ENCODE data around the gene MEIOB.

Gene MEIOB

DNA sequence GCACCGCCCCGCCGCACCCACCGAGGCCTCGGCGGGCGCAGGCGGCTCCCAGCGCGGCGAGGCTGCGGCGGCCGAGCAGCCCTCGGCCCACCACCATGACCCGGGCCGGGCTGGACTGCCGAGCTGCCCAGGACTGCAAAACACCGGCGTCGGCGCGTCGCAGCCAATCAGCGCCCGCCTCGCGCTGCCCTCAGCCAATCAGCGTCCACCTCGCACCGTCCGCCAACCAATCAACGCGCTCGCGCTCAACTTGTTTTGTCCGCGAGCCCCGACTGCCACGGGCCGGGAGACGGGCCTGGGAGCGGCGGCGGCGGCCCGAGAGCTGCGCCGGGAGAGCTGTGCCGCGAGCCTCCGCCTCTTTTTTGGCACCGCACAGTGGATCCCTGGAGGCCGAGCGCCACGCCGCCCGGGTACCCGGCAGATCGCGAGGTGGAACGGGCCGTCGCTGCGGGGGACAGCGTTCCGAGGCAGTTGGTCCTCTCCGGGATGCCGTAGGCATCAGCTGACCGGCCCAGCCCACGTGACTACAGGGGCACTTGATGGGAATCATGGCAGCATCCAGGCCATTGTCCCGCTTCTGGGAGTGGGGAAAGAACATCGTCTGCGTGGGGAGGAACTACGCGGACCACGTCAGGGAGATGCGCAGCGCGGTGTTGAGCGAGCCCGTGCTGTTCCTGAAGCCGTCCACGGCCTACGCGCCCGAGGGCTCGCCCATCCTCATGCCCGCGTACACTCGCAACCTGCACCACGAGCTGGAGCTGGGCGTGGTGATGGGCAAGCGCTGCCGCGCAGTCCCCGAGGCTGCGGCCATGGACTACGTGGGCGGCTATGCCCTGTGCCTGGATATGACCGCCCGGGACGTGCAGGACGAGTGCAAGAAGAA, 45.0 kb downstream of the MEIOB start, which contains the start of the genes FAHD1 and HAGH:
Gene FAHD1 (plus strand): TSS at position 516 of the 883 bp plus-strand sequence. CDS start 33 bp downstream, at position 549.
Gene HAGH (minus strand): TSS at position 135 of the 883 bp plus-strand sequence. CDS start 38 bp downstream, at position 97.
- TF ChIP-seq, protein P1, sequence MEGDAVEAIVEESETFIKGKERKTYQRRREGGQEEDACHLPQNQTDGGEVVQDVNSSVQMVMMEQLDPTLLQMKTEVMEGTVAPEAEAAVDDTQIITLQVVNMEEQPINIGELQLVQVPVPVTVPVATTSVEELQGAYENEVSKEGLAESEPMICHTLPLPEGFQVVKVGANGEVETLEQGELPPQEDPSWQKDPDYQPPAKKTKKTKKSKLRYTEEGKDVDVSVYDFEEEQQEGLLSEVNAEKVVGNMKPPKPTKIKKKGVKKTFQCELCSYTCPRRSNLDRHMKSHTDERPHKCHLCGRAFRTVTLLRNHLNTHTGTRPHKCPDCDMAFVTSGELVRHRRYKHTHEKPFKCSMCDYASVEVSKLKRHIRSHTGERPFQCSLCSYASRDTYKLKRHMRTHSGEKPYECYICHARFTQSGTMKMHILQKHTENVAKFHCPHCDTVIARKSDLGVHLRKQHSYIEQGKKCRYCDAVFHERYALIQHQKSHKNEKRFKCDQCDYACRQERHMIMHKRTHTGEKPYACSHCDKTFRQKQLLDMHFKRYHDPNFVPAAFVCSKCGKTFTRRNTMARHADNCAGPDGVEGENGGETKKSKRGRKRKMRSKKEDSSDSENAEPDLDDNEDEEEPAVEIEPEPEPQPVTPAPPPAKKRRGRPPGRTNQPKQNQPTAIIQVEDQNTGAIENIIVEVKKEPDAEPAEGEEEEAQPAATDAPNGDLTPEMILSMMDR (IDR thresholded peaks at IDR 0.05) = no peak
- peak; percentile 97 for DNase-seq (ENCODE audit: low spot score)
- H3K27ac ChIP-seq = peak within 1 kb of the TSS; percentile 49 to 94
- H3K4me3 ChIP-seq = peak within 1 kb of the TSS; percentile 95

DNA sequence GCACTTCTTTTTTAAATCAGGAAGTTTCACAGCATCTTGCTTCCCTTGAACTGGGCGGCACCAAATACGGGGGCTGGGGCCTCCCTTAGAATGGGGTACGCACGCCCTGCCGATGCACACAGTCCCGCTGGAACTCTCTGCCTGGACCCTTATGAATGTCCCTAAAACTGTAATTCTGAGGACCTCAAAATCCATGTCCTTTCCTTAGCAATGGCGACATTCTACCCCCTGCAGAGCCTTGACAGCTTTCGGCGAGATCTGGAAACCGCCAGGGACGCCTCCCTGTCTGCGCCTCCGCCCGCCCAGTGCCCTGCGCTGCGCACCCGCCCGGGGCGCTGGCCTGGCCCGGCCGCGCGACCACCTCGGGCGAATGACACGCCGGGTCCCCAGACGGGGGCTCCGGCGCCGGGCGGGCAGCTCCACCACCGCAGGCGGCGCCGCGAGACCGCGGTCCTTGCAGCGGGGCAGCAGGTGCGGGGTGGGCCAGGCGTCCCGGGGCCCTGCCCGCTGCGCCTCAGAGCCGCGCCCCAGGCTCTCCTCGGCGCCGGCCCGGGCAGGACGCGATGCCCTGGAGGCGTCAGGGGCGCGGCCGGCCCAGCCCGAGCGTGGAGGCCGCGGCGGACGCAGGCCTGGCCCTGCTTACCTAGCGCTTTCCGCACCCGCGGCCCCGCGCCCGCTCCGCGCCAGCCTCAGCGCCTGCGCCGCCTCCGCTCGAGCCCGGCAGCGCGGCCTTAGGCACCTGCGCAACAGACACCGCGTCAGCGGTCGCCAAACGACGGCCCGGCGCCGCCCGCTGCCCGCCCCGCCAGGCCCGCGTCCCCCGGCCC, 45.9 kb downstream of the MEIOB start:
- DNase-seq (ENCODE audit: low spot score) = no peak

DNA sequence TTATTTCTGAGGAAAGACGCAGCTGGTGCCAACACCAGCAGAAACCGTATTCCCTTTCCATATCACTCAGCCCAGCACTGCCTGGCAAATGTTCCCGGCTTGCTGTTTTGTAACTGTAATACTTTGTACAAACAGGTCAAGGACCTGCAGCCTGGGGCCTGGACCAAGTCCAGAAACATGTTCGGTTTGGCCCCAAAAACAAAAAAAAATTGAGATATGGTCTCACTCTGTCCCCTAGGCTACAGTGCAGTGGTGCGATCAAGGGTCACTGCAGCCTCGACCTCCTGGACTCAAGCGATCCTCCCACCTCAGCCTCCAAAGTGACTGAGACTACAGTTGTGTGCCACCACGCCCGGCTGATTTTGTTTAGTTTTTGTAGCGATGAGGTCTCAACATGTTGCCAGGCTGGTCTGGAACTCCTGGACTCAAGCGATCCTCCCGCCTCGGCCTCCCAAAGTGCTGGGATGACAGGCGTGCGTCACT, 46.5 kb downstream of the MEIOB start:
- no peak for DNase-seq (ENCODE audit: low spot score)
- peak overlapping the region in 1 of 2 donors; percentile 94 for H3K27ac ChIP-seq
- TF ChIP-seq, protein P1 (IDR thresholded peaks at IDR 0.05) = no peak
- H3K4me3 ChIP-seq = peak overlapping the region; percentile 95

More for the DNA sequence above, 45.9 kb downstream of the MEIOB start:
- Histone ChIP-seq H3K4me3 (peak overlapping the region; percentile 95), H3K27ac (peak overlapping the region in 1 of 2 donors; percentile 94)
- TF ChIP-seq, protein P1 (IDR thresholded peaks at IDR 0.05) = no peak

DNA sequence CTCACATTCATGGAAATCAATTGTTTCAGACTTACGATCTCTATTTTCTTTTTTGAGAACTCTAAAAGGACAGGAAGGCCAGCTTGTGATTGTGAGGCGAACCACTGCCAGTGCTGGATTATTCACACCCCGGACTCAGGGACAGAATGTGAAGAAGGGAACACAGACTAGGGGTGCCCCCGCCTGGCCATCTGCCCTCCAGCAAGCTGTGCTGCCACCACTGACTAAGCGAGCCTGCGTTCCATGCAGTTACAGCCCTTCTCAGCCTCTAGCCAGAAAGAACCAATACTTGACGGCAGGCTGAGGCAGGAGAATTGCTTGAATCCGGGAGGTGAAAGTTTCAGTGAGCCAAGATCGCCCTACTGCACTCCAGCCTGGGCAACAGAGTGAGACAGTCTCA, 48.1 kb downstream of the MEIOB start:
- TF ChIP-seq, protein P1 (IDR thresholded peaks at IDR 0.05) = no peak
- no peak overlapping the region for H3K4me3 ChIP-seq
- no peak overlapping the region for H3K27ac ChIP-seq
- DNase-seq (ENCODE audit: low spot score) = no peak

DNA sequence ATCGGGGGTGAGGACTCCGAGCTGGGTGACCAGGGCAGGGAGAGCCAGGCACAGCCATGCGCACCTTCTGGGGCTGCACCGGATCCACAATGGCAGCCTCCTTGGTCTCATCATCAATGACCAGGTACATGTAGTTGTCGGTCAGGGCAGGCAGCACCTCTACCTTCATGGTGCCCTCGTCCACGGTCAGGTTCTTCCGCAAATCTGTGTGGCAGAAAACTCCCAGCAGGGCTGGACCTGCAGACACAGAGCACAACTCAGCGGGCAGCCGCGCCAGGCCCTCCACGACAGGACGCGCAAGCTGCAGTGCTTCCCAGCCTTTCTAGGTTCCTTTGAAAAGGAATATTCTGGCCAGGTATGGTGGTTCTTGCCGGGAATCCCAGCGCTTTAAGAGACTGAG, 49.2 kb downstream of the MEIOB start:
- no peak overlapping the region for H3K4me3 ChIP-seq
- no peak overlapping the region for H3K27ac ChIP-seq
- TF ChIP-seq, protein P1 (IDR thresholded peaks at IDR 0.05) = no peak
- DNase-seq (ENCODE audit: low spot score) = no peak

DNA sequence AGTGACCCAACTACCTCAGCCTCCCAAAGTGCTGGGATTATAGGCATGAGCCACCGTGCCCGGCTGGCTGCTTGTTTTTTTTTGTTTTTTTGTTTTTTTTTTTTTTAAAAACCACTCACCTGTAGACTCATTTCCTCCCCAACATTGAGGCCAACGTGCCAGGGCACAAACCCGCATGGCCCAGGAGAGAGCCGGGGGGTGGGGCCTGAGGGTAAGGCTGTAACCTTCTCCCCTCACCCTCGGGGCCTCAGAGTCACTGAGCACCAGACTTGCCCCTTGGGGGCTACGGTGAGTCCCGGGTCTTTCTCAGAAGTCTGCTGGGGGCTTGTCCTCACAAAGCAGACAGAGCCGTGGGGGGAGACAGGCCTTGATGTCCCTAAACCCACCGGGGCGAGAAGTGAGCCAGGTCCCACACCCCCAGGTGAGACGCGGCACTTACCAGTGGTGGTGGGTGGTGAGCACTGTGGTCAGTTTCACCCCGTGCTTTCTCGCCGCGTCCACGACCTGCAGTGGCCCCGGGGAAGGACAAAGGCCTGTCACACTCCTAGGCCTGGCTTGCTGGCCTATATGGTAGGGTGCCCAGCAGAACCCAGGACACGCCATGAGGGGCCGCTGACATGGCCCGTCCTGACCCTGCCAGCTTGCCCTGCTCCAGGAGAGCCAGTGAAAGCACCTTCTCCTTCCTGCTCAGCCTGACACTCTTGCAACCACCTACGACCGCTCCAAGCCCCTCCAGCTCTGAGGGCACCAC, 49.9 kb downstream of the MEIOB start:
- Histone ChIP-seq H3K4me3 (no peak overlapping the region), H3K27ac (no peak overlapping the region)
- TF ChIP-seq, protein P1 (IDR thresholded peaks at IDR 0.05) = no peak
- DNase-seq (ENCODE audit: low spot score) = no peak
